LNCaP clone FGC (cell line): ENCODE data around the gene PARS2.

Experiments
- DNase-seq: peaks from one replicate; pipeline ENCODE4 v3.0.0-alpha.2; 2011; ENCODE audit warnings: low read depth
- H3K4me3 ChIP-seq: 2 replicates; pipeline ENCODE4 v1.5.1; 2011; ENCODE audit warnings: mild to moderate bottlenecking, low read depth, low read length, control low read depth
- TF ChIP-seq, protein P1 (sequence below): IDR thresholded peaks from 2 replicates; pipeline ENCODE4 v1.5.1; 2012; ENCODE audit warnings: mild to moderate bottlenecking; ENCODE audit not compliant: control insufficient read depth, insufficient read depth; ENCODE audit errors: extremely low read depth

The PARS2 gene

DNA sequence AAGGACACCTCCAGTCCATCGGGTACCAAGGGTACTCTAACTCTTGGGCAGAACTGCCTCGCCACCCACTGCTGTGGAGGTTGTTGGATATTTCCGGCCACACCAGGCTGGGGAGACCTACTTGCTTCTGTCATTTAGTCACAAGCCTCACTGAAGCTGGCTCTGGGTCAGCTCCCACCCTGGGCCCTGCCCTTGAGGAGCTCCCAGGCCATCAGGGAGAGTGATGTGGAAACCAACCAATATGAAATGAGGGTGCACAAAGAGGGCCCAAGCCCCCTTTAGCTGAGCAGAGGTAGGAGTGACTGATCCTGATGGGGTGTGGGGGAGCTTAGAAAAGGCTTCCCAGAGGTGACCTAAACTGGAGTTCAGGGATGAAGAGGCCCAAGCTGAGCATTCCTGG lies 19.6 kb downstream of the PARS2 start:
- no peak overlapping the region for H3K4me3 ChIP-seq
- TF ChIP-seq, protein P1, sequence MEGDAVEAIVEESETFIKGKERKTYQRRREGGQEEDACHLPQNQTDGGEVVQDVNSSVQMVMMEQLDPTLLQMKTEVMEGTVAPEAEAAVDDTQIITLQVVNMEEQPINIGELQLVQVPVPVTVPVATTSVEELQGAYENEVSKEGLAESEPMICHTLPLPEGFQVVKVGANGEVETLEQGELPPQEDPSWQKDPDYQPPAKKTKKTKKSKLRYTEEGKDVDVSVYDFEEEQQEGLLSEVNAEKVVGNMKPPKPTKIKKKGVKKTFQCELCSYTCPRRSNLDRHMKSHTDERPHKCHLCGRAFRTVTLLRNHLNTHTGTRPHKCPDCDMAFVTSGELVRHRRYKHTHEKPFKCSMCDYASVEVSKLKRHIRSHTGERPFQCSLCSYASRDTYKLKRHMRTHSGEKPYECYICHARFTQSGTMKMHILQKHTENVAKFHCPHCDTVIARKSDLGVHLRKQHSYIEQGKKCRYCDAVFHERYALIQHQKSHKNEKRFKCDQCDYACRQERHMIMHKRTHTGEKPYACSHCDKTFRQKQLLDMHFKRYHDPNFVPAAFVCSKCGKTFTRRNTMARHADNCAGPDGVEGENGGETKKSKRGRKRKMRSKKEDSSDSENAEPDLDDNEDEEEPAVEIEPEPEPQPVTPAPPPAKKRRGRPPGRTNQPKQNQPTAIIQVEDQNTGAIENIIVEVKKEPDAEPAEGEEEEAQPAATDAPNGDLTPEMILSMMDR: no peak
- no peak for DNase-seq

DNA sequence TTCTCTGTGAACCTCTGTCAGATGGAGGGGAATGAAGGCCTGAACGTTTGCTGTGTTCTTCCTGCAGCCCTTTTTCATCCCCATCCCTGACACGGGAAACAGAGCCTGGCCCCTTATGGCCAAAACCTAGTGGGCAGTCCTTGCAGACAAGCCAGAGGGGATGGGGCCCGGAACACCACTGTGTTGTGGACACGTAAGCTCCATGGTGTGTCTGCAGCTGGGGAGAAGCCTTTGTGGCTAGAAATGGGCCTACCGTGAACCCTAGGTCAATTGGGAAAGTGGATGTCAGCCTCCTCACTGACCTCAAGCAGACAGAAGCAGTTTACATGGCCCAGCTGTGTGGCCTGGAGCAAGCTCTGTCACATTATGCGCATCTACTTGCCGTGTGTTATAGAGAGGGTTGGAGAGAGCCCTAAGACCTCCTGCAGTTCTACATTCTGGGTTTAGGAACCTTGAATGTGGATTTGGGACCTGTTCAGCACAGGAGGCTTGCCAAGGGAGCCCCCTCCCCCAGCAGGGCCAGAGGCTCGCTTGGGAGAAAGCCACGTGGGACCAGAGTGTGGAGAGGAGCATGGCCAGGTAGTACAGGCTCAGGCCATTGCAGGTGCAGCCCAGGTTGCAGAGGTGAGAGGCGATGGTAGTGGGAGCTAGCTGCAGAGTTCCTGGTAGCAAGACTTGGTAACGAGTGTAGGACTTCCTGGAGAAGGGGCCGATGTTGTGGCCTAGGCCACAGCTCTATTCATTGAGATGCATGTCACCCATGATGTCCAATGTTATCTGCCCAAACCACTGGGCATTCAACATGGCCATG lies 20.7 kb downstream of the PARS2 start:
- no peak for DNase-seq
- no peak overlapping the region for H3K4me3 ChIP-seq
- TF ChIP-seq, protein P1: no peak

DNA sequence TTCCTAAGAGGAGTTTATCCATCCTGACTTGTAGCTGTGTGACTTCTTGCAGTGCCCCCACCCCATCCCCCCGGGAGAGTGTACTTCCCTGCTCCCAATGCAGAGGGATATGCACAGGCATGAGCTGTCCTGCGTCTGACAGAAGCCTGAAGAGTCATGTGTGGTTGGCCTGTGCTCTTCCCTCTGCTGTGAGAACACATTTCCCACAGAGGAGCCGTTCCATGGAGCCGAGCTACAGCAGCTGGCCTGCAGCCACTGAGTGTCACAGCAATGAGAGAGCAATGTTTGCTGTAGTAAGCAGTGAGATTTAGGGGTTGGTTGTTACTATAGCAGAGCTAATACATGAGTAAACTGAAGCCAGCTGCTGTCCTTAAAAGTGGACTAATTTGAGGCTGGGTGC lies 22.0 kb downstream of the PARS2 start:
- no peak overlapping the region for H3K4me3 ChIP-seq
- no peak for DNase-seq
- TF ChIP-seq, protein P1: no peak

- no peak for DNase-seq
- no peak overlapping the region for H3K4me3 ChIP-seq
- TF ChIP-seq, protein P1: no peak
These were observed 22.8 kb downstream of the PARS2 start for GRCh38 chr1:54741531-54741930.

DNA sequence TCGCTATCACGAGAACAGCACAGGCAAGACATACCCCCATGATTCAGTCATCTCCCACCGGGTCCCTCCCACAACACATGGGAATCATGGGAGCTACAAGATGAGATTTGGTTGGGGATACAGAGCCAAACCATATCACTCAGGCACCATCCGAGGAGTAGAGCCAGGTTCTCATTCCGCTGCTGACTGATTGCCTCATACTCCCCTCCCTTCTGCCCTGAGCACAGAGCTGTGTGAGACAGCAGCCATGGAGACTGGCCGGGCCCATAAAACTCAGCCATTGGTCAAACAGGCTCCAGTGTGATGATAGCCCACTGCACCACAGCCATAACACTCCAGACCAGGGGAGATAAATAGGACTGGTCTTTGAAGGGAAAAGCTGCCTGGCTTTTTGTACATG lies 26.1 kb downstream of the PARS2 start:
- no peak for DNase-seq
- H3K4me3 ChIP-seq: no peak overlapping the region

DNA sequence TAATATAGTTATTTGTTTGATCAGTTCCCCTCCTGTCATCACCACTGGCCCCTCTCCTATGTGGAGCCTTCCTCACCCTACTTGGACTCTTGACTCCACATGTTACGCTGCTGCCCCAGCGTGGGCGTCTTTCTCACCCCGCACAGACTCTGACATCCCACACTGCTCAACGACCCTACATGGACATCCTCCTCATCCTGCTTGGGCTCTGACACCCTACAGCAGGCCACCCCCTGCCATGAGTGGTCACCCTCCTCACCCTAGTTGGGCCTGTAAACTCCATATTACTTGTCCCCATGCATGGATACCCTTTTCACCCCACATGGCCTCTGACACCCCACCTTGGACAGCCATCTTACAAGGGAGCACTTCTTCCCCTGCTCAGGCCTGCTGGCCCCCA lies 27.6 kb downstream of the PARS2 start:
- TF ChIP-seq, protein P1: no peak
- no peak overlapping the region for H3K4me3 ChIP-seq
- DNase-seq: no peak

More for the DNA sequence above, 26.1 kb downstream of the PARS2 start:
- TF ChIP-seq, protein P1: no peak

DNA sequence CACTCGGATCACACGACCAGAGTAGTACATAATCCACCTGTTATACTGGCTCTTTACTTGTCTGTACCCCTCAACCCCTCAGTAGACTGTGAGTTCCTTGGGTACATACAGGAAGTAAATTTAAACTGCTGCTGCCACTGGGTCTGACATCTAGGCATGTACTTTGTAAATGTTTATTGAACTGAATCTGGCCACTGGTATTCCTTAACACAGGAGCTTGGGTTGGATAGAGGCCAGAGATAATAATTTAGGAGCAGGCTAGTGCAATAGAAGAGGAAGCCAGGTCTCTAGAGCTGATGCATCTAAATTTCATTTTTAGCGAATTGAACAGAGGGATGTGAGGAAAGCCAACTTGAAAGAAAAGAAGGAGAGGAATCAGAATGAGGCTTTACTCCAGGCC lies 36.3 kb downstream of the PARS2 start:
- H3K4me3 ChIP-seq: no peak overlapping the region
- DNase-seq: no peak
- TF ChIP-seq, protein P1: no peak
